Endodermal cell (in vitro differentiated cells): ENCODE measurements around the gene RPGRIP1L. TPM values are rescaled to one million over a fixed set of nuclear protein-coding genes. Genes with fewer than 3 reads are reported as not detected.
A peak's percentile ranks its signal among the peaks of the same experiment; 100 is the strongest.

ENCODE experiments used
- DNase-seq: peaks from one replicate; pipeline ENCODE4 v3.0.0-alpha.2; 2017
- H3K27ac ChIP-seq: 2 replicates; pipeline ENCODE4 v1.5.1; 2013; ENCODE audit warnings: mild to moderate bottlenecking, low read depth, low read length, moderate library complexity
- H3K27me3 ChIP-seq: 2 replicates; pipeline ENCODE4 v1.6.1; 2013; ENCODE audit warnings: mild to moderate bottlenecking, low read length, moderate library complexity; ENCODE audit not compliant: insufficient read depth, control insufficient read depth, poor library complexity, severe bottlenecking
- H3K36me3 ChIP-seq: 2 replicates; pipeline ENCODE4 v1.7.0; 2013; ENCODE audit warnings: mild to moderate bottlenecking, low read length, moderate library complexity; ENCODE audit not compliant: control insufficient read depth, insufficient read depth
- H3K4me1 ChIP-seq: one replicate; pipeline ENCODE4 v1.7.0; 2013; ENCODE audit warnings: low read length; ENCODE audit not compliant: control insufficient read depth, insufficient read depth
- H3K4me3 ChIP-seq: 2 replicates; pipeline ENCODE4 v1.5.1; 2013; ENCODE audit warnings: mild to moderate bottlenecking, low read length, moderate library complexity
- H3K9ac ChIP-seq: 2 replicates; pipeline ENCODE4 v1.6.1; 2013; ENCODE audit warnings: mild to moderate bottlenecking, low read length, moderate library complexity; ENCODE audit not compliant: poor library complexity, severe bottlenecking; ENCODE audit errors: extremely low read depth
- H3K9me3 ChIP-seq: 2 replicates; pipeline ENCODE4 v1.6.1; 2013; ENCODE audit warnings: mild to moderate bottlenecking, low read length, moderate library complexity; ENCODE audit not compliant: control insufficient read depth
- H3K27ac Mint-ChIP-seq: 2 replicates; pipeline ENCODE4 v1.8.0; 2020; ENCODE audit warnings: mixed read lengths
- H3K27me3 Mint-ChIP-seq: 2 replicates; pipeline ENCODE4 v1.8.0; 2021; ENCODE audit warnings: mild to moderate bottlenecking, mixed read lengths; ENCODE audit not compliant: insufficient read depth
- H3K36me3 Mint-ChIP-seq: 2 replicates; pipeline ENCODE4 v1.8.0; 2020; ENCODE audit warnings: low read depth, mixed read lengths
- H3K4me1 Mint-ChIP-seq: 2 replicates; pipeline ENCODE4 v1.8.0; 2020; ENCODE audit warnings: mixed read lengths
- H3K4me3 Mint-ChIP-seq: 2 replicates; pipeline ENCODE4 v1.8.0; 2020; ENCODE audit warnings: mild to moderate bottlenecking, moderate library complexity, mixed read lengths
- H3K9me3 Mint-ChIP-seq: 2 replicates; pipeline ENCODE4 v1.8.0; 2020; ENCODE audit warnings: mild to moderate bottlenecking, mixed read lengths
- CTCF ChIP-seq: fragments of 200-600 bp; sonication (generic); conservative IDR thresholded peaks from 2 replicates; pipeline ENCODE4 v1.5.0; 2021; ENCODE audit warnings: antibody characterized with exemption, mild to moderate bottlenecking
- WGBS, 2 experiments: methylation state at CpG; one replicate each; pipeline versions ENCODE4 v1.1.5 to v1.1.7; 2013; ENCODE audit warnings: missing lambda C conversion rate in 2 of 2, mixed read lengths in 1 of 2; ENCODE audit not compliant: insufficient coverage in 1 of 2, insufficient read length in 1 of 2; 5-methylcytosine and 5-hydroxymethylcytosine counted together
- total RNA-seq, 2 donors: library from RNA; stranded (reverse); fragmentation: NEBNext Ultra II Directional in 1 of 2; extraction: Animal tissue kit (Norgen Biotek cat#: 25700) in 1 of 2; gene quantifications; 2 replicates in 1 of 2; 3 replicates in 1 of 2; pipeline ENCODE4 v1.2.1, GENCODE V29; 2021

The RPGRIP1L gene
- total RNA-seq, 2 donors from 2014 or later = 15.9 to 19.8 TPM

- no peak overlapping the region for H3K27ac ChIP-seq
- Mint-ChIP-seq H3K4me3 (no peak overlapping the region), H3K9me3 (no peaks in the 10 kb centered on the region), H3K36me3 (peaks cover 2% of the 10 kb centered on the region), H3K27ac (no peak overlapping the region), H3K4me1 (peaks cover 21% of the 10 kb centered on the region), H3K27me3 (no peaks in the 10 kb centered on the region)
- no peak overlapping the region for H3K4me3 ChIP-seq
- no peaks in the 10 kb centered on the region for H3K27me3 ChIP-seq
- no peak overlapping the region for H3K9ac ChIP-seq
- H3K9me3 ChIP-seq = no peaks in the 10 kb centered on the region
- peaks cover 6% of the 10 kb centered on the region for H3K4me1 ChIP-seq
- TF ChIP-seq CTCF = no peak
- 62 to 80% methylated on average over 6 of the region's 6 CpGs for WGBS, 2 experiments
- H3K36me3 ChIP-seq = no peaks in the 10 kb centered on the region
- peak; percentile 71 for DNase-seq
These were observed 92.4 kb downstream of the RPGRIP1L start for GRCh38 chr16:53611179-53611696.

GRCh38 chr16:53609536-53609935 lies 94.1 kb downstream of the RPGRIP1L start:
- Mint-ChIP-seq H3K36me3 (peaks cover 10% of the 10 kb centered on the region), H3K27ac (peak overlapping the region; percentile 65), H3K9me3 (no peaks in the 10 kb centered on the region), H3K27me3 (no peaks in the 10 kb centered on the region), H3K4me1 (peaks cover 21% of the 10 kb centered on the region), H3K4me3 (no peak overlapping the region)
- Histone ChIP-seq H3K27me3 (no peaks in the 10 kb centered on the region), H3K36me3 (no peaks in the 10 kb centered on the region), H3K4me1 (peaks cover 6% of the 10 kb centered on the region), H3K4me3 (peak overlapping the region; percentile 21), H3K9me3 (no peaks in the 10 kb centered on the region), H3K27ac (no peak overlapping the region), H3K9ac (no peak overlapping the region)
- no peak for DNase-seq
- 91 to 96% methylated on average over 3 to 4 of the region's 4 CpGs for WGBS, 2 experiments
- TF ChIP-seq CTCF = no peak

GRCh38 chr16:53608094-53608493 lies 95.6 kb downstream of the RPGRIP1L start:
- Histone ChIP-seq H3K27ac (no peak overlapping the region), H3K9ac (no peak overlapping the region), H3K9me3 (no peaks in the 10 kb centered on the region), H3K27me3 (no peaks in the 10 kb centered on the region), H3K4me1 (peaks cover 6% of the 10 kb centered on the region), H3K36me3 (no peaks in the 10 kb centered on the region), H3K4me3 (no peak overlapping the region)
- no peaks in the 10 kb centered on the region for H3K27me3 Mint-ChIP-seq
- H3K9me3 Mint-ChIP-seq = no peaks in the 10 kb centered on the region
- H3K27ac Mint-ChIP-seq = no peak overlapping the region
- no peak for DNase-seq
- no peak overlapping the region for H3K4me3 Mint-ChIP-seq
- WGBS, 2 experiments = 95 to 100% methylated on average over 2 of the region's 2 CpGs
- TF ChIP-seq CTCF = no peak
- peaks cover 16% of the 10 kb centered on the region for H3K36me3 Mint-ChIP-seq
- H3K4me1 Mint-ChIP-seq = peaks cover 21% of the 10 kb centered on the region
